HG02623 (cell line): ENCODE data around the gene ZNF282.
"Not testable (repeated sequence)": the region's sequence is repeated elsewhere in the genome, so short reads cannot be mapped to it uniquely, and the experiment has no call there.

Source experiments
- ATAC-seq: cut with Tn5 transposase; IDR thresholded peaks from one replicate; pipeline ENCODE4 v1.9.1; 2021; ENCODE audit warnings: moderate library complexity; ENCODE audit not compliant: unreplicated experiment

Gene ZNF282

DNA sequence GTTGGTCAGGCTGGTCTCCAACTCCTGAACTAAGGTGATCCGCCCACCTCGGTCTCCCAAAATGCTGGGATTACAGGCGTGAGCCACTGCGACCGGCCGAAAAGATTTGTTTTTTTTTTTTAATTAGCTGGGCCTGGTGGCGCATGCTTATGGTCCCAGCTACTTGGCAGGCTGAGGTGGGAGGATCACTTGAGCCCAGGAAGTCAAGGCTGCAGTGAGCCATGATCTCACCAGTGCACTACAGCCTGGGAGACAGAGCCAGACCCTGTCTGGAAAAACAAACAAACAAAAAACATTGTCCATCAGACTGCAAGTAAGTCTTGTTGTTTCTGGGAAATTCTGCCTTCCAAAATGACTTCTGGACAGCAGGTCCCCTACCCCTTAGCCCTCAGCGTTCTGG lies 27.8 kb downstream of the ZNF282 start:
- no peak for ATAC-seq

DNA sequence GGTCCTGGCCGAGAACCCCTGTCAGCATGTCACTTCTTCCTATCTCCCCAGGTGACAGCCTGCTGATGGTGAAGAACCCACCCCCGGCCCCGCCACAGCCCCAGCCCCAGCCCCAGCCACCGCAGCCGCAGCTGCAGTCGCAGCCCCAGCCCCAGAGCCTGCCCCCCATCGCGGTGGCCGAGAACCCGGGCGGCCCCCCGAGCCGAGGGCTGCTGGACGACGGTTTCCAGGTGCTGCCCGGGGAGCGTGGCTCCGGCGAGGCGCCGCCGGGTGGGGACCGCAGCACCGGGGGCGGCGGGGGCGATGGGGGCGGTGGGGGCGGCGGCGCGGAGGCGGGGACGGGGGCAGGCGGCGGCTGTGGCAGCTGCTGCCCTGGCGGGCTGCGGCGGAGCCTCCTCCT lies 28.4 kb downstream of the ZNF282 start:
- ATAC-seq: no peak

DNA sequence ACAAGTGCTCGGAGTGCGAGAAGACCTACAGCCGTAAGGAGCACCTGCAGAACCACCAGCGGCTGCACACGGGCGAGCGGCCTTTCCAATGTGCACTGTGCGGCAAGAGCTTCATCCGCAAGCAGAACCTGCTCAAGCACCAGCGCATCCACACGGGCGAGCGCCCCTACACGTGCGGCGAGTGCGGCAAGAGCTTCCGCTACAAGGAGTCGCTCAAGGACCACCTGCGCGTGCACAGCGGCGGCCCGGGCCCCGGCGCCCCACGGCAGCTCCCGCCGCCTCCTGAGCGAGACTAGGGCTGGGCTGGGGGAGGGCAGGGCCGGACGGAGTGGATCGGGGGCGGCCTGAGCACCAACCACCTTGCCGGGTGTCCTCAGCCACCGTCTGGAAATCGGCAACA lies 29.0 kb downstream of the ZNF282 start:
- ATAC-seq: no peak

DNA sequence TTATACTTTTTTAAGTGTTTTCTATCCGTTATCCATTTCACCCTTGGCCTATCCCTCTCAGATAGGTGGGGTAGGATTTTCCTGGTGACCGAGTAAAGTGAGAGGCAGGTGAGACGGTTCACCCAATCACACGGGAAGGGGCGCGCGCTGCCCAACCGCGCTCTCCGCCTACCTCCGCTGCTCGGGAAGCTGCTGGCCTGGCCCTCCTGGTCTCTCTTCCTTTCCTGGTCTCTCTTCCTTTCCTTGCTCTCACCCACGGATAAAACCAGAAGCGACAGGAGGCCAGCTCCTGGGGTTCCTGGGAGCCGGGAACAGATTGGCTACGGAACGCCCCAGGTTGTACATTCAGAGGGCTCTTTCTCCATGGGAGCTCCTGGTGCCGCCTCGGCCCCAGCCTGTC lies 29.8 kb downstream of the ZNF282 start:
- ATAC-seq: no peak

DNA sequence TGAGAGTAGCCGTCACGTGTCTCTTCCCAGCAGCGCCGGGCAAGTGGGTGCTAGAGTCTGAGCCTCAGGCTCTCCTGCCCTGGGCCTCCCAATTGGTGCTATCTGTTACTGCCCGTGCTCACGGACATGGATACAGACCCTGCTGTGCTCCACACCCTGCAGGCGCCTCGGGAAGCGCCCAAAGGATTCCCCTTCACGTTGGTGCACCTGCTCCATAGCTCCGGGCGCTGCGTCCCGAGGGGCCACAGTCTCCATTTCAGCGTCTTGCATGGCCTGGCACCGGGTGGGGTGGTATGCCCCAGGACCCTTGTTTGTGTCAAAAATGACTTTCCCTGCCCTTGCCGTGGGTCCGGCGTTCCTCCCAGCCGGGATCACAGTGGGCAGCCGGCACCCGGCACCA lies 30.3 kb downstream of the ZNF282 start:
- ATAC-seq: no peak

DNA sequence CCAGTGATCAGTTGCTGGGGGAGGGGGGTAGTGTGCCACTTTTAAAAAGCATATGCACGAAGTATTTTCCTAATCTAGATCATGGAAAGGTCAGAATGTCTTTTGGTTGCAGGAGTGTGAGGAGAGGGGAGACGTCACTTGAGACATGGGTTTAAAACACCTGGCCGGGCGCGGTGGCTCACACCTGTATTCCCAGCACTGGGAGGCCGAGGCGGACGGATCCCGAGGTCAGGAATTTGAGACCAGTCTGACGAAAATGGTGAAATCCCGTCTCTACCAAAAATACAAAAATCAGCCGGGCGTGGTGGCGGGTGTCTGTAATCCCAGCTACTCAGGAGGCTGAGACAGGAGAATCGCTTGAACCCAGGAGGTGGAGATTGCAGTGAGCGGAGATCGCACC lies 31.0 kb downstream of the ZNF282 start:
- not testable (repeated sequence) for ATAC-seq

DNA sequence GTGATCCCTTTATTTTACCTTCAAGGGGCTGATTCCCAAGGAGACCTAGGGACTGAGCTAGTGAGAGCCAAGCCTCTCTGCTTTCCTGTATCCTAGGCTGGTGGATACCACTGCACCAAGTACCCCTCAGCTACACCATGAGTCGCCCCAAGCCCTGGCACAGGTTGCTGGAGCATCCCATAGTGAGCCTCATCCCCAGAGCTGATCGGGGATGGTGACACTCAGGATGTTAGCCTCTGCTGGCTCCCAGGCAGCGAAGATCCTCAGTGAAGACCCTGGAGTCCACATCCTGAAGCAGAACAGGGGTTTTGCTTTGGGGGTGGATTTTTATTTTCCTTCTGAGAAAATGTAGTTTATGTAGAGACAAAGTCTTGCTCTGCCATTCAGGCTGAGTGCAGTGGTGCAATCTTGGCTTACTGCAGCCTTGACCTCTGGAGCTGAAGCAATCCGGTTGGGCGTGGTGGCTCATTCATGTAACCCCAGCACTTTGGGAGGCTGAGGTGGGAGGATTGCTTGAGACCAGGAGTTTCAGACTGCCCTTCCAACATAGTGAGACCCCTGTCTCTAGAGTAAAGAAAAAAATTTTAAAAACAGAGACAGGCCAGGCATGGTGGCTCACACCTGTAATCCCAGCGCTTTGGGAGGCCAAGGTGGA lies 31.6 kb downstream of the ZNF282 start:
- ATAC-seq: no peak

DNA sequence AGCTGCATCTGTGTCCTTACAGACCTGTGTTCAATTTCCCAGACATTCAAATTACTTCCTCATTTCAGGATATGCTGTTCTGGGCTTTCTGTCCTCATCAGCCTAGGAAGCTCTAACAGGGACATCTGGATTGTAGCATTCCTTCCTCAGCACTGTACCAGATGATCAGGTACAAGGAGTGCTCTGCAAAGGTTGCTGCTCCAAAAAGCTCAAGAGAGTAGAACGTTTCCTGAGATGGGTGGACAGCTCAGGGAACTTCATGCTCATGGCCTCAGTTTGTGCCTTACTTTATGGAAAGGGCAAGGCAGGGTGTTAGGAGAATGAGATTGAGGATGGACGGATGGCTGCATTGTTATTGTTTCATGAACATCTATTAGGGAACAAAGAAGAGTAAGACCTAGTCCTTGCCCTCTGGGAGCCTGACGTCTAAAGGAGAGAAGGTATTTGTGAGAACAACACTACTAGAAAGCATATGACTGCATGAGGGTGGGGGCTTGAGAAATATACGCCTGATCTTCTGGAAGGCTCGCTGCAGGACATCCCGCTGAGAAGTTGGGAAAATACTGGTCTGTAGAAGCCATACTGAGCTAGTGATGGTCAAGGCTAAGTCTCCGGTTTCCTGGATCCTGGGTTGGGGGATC lies 33.6 kb downstream of the ZNF282 start:
- no peak for ATAC-seq

DNA sequence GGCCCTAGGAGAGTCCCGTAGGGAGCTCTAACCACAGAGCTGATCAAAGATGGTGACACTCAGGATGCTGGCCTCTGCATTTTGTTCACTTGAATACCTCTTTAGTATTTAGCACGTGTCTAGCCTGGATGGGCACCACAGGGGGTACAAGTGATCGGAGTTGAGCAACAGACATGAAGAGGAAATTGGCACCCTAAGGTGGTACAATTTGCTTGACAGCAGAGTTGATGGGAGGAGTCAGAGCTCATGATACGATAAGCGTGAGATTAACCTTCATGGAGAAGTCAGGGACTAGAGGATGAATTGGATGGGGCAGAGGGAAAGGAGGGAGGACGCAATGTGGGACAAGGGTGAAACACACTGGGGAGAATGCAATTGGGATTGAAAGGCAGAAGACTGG lies 34.2 kb downstream of the ZNF282 start:
- no peak for ATAC-seq

DNA sequence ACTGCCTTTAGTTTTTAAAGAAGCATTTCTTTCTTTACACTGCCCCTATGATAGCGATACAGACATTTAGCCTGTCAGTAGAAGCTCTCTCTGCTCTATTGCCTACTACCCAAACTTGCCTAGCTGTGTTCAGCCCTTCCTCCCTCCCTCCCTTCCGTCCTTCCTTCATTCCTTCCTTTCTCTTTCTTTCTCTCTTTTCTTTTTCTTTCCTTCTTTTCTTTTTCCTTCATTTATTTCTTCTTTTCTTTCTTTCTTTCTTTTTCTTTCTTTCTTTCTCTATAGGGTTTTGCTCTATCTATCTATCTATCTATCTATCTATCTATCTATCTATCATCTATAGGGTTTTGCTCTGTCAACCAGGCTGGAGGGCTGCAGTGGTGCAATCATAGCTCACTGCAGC lies 37.0 kb downstream of the ZNF282 start:
- ATAC-seq: no peak

DNA sequence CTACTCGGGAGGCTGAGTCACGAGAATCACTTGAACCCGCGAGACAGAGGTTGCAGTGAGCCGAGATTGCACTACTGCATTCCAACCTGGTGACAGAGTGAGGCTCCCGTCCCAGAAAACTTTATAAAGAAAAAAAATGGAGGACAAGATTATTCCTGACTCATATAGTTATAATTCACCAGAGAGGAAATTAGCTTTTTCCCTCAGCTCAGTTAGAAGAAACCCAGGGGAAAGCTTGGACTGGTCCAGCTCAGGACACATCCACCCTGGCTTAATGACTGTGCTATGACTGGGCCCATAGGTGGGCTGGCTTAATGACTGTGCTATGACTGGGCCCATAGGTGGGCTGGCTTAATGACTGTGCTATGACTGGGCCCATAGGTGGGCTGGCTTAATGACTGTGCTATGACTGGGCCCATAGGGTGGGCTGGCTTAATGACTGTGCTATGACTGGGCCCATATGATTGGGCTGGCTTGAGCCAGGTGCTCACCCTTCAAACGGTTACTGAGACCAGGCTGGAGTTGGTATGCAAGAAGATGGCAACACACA lies 38.4 kb downstream of the ZNF282 start:
- ATAC-seq: not testable (repeated sequence)

DNA sequence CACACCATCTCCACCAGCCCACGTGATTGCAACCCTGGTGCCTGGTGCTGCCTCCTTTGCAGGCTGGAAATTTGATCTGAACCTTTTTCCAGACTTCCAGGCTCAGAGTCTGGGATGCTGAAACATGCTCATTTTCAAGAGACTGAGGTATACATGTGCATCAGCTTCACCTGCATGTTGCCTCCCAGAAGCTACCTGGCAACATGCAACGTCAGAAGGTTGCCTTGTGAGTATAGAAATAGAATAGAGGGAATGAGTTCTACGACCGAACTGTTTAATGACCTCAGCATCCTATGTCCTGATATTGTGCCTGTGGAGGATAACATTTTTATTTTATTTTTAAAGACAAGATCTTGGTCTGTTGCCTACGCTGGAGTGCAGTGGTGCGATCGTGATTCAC lies 42.2 kb downstream of the ZNF282 start:
- no peak for ATAC-seq

DNA sequence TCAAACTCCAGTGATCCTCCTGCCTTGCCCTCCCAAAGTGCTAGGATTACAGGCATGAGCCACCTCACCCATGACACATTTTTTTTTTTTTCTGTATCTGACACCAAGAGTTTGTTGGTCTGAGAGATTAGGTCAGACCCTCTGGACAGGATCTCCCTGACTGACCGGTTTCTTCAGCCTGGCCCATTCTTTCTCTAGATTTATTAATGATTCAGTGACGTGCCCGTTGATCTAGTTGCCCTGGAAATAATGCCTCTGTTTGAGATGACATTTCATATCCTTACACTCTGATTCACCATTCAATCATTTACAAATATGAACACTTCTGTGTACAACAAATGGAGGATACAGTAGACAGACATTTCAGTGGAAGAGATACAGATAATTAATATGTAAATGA lies 42.7 kb downstream of the ZNF282 start:
- ATAC-seq: no peak

DNA sequence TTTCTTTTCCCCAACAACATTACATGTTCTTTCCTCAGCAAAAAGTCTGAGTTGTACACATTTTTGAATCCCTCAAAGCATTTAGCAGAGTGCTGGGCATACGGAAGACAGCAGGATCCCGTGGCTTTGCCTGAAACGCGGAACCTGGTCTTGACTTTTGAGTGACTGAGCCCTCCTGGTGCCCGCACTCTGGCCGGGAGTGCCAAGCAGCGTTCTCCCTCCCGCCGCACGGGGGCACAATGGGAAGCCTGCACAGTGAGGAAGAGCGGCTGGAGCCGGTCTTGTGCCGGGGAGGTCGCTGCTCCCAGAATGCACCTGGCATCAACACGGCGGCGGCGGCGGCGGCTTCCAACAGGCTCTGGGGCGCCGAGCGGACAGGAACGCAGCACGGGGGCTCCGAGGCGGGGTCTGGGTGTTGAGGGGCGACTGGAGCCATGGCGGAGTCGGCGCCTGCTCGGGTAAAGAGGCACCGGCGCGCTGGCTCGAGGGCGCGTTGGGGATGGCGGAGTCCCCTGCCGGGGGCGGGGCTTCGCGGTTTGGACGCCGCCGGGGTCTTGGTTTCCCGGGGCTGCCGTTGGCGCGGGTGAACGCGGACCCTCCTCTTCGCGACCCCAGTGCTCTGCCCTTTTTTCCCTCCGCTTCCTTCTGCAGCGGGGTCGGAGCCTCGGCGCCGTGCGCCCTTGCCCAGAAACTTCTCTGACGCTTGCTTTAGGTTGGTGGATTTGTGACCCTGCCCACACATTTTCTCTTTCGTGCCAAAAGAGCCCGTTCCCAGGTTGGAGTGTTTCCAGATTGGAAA lies 44.2 kb downstream of the ZNF282 start, which contains the start of gene ZNF212:
TSS of gene ZNF212 (plus strand) at position 307 of the 799 bp plus-strand sequence. CDS start at position 435, 128 bp downstream.
- ATAC-seq: peak; percentile 100

DNA sequence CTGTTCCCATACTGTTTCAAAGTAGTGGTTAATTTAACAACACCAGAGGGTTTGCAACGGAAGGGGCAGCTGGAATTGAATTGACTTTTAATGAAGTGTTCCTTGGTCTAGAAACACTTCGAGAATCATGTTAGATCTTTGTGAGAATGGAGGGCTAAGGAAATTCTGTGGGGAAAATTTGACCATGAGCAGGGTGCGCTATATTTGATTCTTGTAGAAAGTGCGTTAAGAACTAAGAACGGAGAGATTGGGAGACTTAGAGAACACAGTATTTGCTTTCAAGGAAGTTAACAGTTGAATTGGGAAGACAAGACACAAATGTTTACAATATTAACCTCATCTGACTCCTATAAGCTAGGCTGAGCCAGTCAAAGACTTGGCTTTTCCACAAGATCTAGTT lies 45.3 kb downstream of the ZNF282 start:
- no peak for ATAC-seq

DNA sequence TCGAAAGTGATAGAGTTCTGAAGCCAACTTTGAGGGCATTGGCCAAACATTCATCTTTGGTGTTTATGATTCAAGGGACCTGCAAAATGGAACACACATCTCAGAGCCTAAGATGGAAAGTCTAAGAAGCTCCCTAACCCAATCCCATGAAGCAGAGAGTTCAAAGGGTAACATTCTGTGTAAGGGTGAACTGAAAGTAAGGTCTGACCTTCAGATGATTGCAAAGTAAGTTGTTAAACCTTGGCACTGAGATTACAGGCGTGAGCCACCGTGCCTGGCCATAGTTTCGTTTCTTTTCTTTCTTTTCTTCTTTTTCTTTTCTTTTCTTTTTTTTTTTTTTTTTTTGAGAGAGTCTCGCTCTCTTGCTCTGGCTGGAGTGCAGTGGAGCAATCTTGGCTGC lies 46.4 kb downstream of the ZNF282 start:
- ATAC-seq: no peak

DNA sequence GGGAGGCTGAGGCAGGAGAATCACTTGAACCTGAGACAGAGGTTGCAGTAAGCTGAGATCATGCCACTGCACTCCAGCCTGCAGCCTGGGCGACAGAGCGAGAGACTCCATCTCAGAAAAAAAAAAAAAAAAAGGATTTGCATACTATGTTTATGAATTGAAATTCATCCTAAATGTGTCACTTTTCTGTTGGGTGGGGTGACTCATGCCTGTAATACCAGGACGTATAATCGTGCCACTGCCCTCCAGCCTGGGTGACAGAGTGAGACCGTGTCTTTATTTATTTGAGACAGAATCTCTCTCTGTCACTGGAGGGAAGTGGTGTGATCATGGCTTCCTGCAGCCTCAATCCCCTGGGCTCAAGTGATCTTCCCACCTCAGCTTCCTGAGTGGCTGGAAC lies 49.9 kb downstream of the ZNF282 start:
- no peak for ATAC-seq

DNA sequence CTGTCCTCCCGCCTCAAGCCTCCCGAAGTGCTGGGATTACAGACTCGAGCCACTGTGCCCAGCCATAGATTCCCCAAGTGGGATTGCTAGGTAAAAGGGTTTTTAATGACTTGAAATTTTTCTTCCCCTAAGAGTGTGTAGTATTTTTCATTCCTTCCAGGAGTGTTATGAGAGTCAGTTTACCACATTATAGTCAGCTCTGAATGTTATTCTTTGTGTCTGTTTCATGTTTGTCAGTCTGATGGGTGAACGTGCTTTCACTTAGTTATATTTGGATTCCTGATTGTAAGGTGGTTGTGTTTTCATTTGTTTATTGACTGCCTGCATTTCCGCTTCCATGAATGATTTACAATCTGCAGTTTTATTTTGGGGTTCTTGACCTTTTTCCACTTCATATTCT lies 50.4 kb downstream of the ZNF282 start:
- no peak for ATAC-seq

DNA sequence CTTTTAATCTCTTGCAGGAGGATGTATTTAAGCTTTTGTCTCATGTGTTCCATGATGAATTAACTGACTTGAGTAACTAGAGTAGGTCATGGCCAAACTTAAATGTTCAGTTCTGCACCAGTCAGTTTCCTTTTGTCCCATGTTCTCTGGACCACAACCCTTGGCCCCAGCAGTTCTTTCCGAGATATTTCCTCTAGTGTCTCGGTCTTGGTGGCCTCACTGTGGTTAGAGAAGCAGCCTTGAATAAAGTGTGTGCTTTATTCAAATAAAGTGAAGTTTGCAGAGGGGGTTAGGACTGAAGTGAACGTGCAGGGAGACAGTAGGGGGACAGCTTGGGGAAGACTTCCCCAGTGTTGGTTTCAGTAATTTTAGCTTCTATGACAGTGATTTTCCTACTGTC lies 53.4 kb downstream of the ZNF282 start:
- ATAC-seq: no peak

DNA sequence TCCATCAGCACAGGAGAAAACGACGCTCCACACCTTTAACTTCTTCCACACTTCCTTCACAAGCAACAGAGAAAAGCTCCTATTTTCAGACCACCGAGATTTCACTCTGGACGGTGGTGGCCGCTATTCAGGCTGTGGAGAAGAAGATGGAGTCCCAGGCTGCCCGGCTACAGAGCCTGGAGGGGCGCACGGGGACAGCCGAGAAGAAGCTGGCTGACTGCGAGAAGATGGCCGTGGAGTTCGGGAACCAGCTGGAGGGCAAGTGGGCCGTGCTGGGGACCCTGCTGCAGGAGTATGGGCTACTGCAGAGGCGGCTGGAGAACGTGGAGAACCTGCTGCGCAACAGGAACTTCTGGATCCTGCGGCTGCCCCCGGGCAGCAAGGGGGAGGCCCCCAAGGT lies 54.8 kb downstream of the ZNF282 start:
- not testable (repeated sequence) for ATAC-seq

DNA sequence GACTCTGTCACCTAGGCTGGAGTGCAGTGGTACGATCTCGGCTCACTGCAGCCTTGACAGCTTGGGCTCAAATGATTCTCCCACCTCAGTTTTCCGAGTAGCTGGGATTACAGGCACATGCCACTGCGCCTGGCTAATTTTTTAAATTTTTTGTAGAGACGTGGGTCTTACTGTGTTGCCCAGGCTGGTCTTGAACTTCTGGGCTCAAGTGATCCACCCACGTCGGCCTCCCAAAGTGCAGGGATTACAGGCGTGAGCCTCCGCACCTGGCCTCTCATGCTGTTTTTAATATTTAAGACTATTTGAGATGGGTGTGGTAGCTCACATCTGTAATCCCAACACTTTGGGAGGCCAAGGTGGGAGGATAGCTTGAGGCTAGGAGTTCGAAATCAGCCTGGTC lies 56.2 kb downstream of the ZNF282 start:
- not testable (repeated sequence) for ATAC-seq

DNA sequence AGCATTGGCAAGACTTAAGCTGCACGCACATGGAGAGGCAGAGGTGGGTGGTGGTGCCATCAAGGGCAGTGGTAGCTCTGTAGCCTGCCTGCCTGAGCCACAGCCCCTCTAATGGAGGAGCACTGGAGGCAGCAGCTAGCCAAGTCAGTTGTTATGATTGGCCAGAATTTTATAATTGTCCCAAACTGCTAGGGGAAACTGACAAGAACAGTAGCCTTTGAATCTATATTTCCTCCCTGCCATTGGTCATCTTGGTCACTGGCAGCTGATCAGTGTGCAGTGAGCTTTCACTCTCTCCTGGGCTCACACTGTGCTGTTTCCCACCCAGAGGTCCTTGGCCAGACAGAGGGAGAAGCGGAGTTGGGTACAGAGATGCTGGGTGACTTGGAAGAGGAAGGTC lies 57.0 kb downstream of the ZNF282 start:
- no peak for ATAC-seq
